Measurements from ENCODE around the gene NBEAL1.
"Not testable (repeated sequence)": the region's sequence is repeated elsewhere in the genome, so short reads cannot be mapped to it uniquely, and the experiment has no call there.

The NBEAL1 gene

DNA sequence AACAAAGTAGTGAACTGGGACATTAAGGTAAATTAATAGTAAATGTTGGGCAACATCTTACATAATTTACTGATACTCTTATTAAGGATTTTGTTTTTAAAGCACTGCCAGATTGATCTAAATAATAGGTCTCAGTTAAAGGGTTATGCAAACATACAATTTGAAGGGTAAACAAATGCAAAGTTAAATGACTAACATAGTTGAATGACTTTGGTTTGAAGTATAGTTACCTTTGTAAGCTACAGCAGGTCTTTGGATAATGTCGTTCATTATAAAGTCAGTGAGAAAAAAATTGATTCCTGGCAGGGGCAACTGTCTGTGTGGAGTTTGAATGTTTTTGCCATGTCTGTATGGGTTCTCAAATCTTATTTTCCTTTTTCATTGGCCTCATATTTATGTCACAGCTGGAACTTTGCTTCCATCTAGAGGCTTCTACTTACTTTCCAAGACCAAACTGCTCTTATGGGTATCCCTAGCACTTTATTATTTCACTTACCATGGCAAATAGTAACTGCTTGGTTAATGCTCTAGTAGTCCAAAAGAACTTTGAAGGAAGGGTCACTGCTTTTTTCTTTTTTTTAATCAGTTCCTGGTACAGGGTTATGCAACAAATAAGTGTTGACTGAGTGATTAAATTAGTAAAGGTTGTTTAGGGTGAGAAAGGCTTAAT is 107.8 kb downstream of the NBEAL1 start:
- DNase-seq = peak; percentile 4

DNA sequence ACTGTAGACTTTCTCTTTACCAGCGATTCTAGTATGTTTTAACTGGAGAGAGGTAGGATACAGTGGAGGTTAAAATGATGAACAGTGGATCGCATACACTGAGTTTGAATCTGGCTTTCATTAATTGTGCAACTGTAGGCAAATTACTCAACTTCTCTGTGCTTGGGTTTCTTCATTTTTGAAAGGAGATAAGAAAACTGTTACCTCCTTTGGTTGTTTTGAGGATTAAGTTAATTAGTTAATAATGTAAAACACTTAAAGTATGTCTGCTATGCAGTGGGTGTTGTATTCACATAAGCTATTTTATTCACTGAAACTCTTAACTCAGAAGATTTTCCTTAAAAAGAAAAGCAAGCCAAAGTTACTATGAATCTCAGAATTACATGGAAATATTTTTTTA is 112.3 kb downstream of the NBEAL1 start:
- no peak for DNase-seq

DNA sequence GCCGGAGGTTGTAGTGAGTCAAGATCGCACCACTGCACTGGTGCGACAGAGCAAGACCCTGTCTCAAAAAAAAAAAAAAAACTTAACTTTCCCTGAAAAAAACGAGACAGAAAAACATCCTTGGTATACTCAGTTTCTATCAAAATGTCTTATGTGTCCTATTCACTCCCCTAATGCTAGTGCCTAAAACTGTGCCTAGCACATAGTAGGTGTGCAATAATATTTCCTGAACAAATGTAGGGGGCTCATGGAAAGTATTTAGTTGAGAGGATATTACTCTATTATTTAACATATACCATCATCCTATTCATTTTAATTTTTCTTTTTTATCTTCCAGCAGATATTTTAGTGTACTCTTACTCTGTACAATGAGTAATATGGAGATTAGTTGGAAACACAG is 120.4 kb downstream of the NBEAL1 start:
- DNase-seq = no peak

DNA sequence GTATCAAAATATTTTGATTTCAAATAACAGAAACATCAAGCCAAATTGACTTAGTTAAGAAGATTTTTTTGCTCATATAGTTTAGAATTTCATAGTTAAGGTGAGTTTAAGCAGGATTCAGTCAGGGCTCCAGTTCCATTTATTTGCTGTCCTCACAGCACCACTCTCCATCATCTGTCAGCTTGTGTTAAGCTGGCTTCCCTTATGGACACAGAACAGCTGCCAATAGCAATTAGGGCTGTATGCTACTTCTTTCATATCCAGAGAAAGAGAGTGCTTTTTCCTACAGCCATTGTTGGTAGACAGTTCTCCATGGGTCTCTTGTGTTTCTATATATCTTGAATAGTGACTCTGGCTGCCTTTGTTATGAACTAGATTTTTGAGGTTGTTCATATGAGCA is 128.7 kb downstream of the NBEAL1 start:
- DNase-seq = no peak

DNA sequence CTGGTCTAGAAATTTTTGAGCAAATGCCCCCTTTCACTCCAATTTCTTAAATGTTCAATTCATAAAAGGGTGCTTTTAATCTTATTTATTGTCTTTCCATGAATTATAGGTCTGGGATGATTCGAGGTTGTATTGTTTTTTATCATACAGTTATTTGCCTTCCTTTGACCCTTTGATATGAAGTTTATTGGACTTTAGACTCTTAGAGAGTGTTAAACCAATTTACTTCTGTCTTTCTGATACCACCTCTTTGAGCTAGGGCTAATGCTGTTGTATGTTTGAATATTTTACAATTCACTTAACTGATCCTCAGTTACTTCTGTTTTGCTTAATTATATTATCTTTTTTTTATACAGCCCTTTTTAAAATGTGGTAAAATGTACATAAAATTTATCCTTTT is 134.5 kb downstream of the NBEAL1 start:
- no peak for DNase-seq

DNA sequence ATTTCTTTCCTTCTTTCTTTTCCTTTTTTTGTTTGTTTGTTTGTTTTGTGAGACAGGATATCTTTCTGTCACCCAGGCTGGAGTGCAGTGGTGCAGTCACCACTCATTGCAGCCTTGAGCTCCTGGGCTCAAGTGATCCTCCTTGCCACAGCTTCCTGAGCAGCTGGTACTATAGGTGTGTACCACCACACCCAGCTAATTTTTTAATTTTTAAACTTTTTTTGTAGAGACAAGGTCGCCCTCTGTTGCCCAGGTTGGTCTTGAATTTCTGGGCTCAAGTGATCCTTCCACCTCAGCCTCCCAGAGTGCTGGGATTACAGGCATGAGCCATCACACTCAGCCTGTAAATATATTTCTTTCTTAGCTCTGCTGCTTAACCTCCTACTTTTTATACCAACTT is 140.7 kb downstream of the NBEAL1 start:
- no peak for DNase-seq

DNA sequence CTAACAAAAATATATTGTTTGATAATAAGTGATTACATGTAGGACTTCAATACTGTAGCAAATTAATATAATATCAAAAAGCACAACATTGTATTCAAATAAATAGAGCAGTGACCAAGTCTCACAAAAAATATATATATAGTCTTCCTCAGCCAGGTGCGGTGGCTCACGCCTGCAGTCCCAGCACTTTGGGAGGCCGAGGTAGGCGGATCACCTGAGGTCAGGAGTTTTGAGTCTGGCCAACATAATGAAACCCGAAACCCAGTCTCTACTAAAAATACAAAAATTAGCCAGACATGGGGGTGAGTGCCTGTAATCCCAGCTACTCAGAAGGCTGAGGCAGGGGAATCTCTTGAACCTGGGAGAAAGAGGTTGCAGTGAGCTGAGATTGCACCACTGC is 148.0 kb downstream of the NBEAL1 start:
- not testable (repeated sequence) for DNase-seq

DNA sequence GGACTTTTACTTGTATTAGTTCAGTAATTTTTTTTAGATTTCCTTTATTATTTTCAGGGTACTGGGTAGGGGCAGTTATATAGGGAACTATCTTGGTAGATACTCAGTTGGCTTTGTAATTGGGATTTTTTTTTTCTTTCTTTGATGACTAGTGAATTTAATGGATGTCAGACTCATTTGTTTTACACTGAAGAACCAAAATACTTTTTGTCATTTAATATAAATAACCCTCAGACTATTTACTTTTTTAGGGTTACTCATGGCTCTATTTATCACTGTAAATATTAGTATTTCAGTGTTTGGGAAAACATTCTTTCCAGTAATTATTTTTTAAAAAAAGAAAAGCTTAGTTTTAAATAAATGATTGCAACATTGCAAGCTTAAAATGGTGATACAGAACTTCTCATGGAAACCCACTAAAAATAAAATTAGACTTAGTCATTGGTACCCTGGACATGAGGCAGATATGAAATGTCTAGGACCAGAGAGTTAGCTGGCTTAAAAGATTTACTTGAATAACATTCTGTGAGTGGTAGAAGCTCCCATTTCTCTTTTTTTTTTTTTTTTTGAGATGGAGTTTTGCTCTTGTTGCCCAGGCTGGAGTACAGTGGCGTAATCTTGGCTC is 149.7 kb downstream of the NBEAL1 start:
- peak; percentile 1 for DNase-seq

DNA sequence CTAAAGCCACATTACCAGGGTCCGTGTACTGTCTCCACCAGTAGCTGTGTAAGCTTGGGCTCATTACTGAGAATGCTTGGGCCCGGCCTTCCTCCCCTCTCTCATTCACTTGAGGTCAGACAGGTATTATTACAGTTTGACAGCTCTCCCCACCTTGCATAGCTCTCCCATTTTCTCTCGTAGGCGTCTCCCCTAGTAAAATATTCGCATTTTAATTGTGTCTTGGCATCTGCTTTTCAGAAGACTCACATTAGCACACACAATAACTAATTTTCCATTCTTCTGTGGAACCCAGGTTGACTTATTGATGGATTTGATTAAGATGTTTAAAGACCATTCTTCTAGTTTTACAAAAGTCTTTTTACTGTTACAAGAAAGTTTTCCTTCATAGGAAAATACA is 153.1 kb downstream of the NBEAL1 start:
- no peak for DNase-seq

DNA sequence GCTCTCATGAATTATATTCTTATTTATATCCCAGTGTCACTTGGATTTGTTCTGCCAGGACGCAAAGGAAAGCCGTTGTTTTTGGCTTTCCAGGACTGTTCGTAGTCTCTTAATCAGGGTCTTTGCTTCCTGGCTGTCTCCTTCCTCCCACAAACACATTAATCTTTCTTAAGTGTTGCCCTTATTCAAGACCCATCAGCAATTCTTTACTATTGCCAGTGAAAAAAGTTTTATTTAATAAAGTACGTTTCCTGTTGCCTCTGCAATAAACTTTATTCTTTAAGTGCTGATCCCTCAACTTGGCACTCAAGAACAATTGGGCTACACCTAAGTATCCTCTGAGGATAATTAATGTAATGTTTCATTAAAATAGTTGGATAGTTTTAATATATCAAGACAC is 155.8 kb downstream of the NBEAL1 start:
- DNase-seq = no peak

DNA sequence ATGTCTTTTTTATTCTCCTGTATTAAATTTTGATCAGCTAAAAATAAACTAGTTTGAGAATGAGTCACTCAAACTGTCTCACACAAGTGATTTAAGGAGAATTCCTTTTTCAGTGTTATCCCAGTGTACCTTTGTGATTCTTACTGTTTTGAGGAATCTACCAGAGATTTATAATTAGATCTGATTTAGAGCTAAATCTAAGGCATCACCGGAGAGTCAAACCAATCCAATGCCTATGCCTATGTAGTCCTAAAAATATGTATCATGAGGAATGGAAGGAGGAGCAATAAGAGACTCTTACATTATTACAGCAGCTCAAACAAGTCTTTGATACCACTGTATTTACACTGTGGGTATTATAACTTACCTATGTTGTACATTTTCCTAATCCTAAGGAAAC is 160.7 kb downstream of the NBEAL1 start:
- DNase-seq = no peak

DNA sequence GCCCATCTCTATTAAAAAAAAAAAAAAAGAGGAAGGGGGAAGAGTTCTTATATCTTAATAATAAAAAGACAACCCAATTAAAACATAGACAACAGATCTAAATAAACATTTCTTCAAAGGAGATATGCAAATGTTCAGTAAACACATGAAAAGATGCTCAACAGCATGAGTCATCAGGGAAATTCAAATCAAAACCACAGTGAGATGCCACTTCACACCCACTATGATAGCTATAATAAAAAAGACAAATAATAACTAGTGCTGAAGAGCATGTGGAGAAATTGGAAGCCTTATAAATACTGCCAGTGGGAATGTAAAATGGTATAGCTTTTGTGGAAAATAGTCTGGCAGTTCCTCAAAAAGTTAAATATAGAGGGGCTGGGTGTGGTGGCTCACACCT is 162.7 kb downstream of the NBEAL1 start:
- DNase-seq = peak; percentile 35

DNA sequence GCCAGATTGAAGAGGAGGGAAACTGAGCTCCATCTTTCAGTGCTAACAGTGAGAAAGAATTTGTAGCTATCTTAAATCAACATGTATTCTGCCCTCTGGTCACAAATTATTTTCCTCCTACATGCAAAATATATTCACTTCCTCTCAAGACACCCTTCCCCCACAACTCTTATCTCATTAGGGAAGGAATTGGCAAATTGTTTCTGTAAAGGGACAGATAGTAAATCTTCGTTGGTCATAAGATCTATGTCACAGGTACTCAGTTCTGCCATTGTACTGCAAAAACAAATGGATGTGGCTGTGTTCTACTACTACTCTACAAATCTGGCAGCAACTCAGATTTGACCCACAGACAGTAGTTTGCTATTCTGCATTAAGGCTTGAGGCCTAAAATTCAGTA is 171.2 kb downstream of the NBEAL1 start:
- DNase-seq = no peak

DNA sequence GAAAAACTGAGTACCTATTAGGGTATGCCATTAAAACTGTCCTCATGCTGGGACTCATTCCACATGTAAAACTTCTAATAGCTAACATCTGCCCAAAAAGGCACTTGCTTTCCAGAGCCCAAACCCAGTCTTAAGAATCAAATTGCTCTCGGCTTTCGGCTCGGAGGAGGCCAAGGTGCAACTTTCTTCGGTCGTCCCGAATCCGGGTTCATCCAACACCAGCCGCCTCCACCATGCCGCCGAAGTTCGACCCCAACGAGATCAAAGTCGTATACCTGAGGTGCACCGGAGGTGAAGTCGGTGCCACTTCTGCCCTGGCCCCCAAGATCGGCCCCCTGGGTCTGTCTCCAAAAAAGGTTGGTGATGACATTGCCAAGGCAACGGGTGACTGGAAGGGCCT is 175.9 kb downstream of the NBEAL1 start:
- DNase-seq = not testable (repeated sequence)

DNA sequence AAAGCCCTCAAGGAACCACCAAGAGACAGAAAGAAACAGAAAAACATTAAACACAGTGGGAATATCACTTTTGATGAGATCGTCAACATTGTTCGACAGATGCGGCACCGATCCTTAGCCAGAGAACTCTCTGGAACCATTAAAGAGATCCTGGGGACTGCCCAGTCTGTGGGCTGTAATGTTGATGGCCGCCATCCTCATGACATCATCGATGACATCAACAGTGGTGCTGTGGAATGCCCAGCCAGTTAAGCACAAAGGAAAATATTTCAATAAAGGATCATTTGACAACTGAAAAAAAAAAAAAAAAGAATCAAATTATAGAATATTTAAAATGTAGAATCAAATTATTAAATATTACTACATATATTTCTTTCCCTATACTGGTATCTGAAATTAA is 176.4 kb downstream of the NBEAL1 start:
- DNase-seq = not testable (repeated sequence)

DNA sequence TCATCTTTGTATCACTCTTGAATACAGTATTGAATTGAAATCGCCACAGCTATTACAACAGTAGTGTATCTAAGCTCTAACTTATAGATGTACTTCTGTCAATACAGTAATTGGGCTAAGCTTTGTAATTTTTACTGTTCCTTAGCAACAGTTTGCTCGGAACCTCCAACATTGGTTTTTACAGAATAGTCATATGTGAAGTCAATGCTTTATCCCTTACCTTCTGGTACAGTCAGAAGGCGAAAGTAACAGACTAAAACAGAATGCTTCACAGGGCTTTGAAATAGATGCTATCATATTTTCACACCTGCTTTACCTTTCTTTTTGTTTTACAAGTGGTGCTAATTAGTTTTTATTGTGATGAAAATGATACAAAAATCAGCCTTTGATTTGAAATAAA is 177.3 kb downstream of the NBEAL1 start:
- DNase-seq = no peak

DNA sequence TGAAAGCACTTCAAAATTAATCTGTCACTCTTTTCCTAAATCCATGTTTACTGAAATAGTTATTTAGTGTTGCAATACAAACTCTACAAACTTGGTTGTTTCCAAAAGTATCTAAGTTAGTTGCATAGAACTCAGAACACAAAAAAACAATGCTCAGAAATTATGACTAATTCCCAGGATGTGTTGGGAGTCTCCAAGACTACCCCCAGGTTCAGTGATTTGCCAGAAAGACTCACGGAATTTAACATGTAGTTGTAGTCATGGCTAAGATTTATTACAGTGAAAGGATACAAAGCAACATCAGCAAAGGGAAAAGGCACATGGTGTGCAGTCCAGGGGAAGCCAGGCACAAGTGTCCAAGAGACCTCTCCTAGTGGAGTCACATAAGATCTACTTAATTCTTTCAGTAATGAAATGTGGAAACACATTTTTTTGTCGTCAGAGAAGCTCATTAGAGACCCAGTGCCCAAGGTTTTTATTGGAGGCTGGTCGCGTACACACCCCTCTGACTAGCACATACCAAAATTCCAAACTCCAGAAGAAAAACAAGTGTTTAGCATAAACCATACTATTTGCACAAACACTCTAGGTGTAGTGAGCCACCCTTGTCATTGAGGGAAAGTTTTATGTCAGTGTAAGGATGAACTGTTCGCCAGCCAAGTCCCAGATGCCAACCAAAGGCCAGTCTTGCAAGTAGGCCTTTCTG is 180.8 kb downstream of the NBEAL1 start:
- DNase-seq = no peak

DNA sequence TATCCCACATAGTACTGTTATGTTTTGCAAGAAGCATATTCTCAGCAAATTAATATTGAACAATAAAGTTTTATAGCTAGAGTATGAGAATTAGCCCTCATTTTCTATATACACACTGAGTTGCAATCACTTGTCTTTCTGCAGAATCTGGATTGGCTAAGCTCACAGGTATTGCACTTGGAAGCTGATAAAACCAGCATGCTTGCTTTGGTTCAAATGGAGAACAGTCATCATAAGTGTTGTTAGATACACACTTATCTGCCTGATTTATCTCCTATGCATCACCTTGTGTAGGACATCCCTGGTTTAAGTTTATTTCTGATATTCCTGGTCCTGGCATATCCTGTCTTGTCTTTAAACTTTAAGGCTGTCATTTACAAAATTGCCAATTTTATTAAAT is 186.2 kb downstream of the NBEAL1 start:
- DNase-seq = no peak

DNA sequence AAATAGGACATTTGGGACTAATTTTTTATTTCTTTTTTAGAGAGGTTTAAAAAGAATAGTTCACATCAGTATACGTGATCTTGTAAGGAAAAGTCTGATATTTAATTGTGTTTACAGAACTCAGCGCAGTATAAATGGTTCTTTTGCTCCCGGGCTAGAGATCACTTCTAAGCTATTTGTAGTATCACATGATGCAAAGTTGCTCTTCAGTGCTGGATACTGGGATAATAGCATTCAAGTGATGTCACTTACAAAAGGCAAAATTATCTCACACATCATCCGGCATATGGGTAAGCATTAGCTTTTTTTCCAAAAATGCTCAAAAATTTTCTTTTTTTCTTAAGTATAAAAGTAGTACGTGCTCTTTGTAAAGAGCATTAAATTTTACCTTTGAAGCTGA is 186.8 kb downstream of the NBEAL1 start:
- no peak for DNase-seq

DNA sequence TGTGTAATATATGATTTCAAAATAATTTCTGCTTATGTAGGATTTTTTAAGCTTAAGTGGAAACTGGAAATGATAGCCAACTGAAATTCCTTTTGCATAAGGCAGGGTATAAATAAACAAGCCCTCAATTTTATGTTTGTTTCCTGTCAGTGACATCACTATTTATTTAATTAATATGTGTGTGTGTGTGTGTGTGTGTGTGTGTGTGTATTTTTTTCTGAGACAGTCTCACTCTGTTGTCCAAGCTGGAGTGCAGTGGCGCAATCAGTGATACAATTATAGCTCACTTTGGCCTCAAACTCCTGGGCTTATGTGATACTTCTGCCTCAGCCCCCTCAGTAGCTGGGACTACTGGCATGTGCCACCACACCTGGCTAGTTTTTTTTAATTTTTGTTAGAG is 194.9 kb downstream of the NBEAL1 start:
- peak; percentile 15 for DNase-seq

DNA sequence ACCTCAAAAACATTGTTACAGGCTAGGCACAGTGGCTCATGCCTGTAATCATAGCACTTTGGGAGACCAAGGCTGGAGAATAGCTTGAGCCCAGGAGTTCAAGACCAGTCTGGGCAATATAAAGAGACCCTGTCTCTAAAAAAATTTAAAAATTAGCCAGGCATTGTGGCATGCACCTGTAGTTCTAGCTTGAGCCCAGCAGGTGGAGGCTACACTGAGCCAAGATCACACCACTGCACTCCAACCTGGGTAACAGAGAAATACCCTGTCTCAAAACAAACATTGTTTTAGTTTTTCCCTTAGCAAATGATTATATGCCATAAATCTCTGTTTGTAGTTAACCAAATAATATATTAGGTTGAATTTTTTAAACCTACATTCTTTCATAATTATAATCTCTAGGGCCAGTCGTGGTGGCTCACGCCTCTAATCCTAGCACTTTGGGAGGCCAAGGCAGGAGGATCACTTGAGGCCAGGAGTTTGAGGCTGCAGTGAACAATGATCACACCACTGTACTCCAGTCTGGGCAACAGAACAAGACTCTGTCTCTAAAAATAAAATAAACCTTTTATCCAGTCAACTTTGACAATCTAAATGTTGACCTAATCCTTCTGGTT is 210.9 kb downstream of the NBEAL1 start:
- peak; percentile 17 for DNase-seq

DNA sequence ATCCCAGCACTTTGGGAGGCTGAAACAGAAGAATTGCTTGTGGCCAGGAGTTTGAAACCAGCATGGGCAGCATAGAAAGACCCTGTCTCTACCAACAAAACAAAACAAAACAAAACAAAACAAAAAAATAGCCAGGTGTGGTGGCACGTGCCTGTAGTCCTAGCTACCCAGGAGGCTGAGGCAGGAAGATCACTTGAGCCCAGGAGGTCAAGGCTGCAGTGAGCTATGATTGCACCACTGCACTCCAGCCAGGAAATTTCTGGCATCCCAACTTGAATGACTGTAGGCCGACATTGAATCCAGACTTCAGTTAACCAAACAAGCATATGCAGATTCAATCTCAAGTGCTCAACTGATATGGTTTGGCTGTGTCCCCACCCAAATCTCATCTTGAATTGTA is 215.0 kb downstream of the NBEAL1 start:
- DNase-seq = not testable (repeated sequence)

DNA sequence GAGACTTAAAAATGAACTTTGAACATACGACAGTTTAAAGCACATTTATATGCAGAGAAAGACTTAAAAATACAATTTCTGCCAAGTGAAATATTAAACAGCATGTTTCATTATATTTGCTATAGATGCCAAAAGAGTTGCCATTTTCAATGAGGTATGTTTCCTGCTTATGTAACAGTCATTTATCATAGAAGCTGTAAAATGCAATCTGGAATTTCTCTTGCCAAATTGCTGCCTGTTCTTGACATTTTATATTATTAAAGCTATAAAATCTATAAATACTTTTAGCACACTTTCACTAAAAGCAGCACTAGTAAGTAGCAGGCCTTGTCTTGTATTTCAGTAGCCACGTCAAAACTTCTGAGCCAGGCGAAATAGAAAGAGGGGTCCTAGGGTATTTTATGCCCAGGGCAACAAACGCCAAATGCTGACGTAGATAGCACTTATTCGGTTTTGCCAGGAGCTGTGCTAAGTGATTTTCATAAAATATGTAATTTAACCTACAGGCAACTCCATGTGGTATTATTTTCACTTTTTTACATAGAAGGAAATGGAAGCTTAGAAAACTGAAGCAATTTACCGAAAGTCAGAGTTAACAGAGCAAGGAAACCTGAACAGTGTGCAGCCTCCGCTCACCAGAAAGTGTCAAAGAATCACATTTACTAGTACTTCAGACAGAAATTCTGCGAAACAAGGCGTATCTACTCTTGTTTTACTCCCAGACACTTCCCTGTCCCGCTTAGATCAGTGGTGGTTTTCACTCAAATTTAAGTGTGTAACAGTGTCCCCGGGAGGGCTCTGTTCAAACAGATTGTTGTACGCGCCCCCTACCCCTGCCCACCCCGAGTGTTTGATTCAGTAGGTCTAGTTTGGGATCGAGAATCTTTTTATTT is 222.9 kb downstream of the NBEAL1 start:
- no peak for DNase-seq
